ENCODE data around the gene RUSC2.

- no peak for TF ChIP-seq EZH2 (IDR thresholded peaks at IDR 0.05; ENCODE audit: low read depth)
- no peak for TF ChIP-seq CTCF (conservative IDR thresholded peaks at IDR 0.05)
These were observed 41.4 kb upstream of the RUSC2 start for GRCh38 chr9:35448496-35448895.

Data from PC-9 (cell line).